ENCODE measurements around the gene SOX5. TPM values are rescaled to one million over a fixed set of nuclear protein-coding genes. Genes with fewer than 3 reads are reported as not detected.
"Not testable (repeated sequence)": the region's sequence is repeated elsewhere in the genome, so short reads cannot be mapped to it uniquely, and the experiment has no call there.

SOX5 gene
- total RNA-seq, 5 donors from 2014 or later (not counting 1 experiment from before 2014, with no cell fraction given) = 0.10 to 1.1 (median 0.39) TPM; not detected in 1

DNA sequence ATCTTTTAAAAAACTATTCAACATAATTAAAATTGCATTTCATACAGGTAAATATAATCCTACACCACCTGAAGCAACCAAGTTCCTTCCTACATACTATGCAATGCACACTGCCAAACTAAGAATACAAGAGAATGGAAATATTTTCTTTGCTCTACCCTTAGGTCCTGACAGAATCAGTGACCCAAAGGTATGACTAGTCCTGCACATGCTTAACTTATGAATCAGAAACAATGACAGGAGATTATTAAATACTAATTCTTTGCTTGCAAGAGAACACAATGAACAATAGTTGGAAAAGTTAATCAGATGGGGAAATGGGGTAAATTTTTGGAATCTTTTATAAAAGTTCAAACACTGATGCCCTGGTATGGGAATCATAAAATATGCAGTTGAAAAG is 220.1 kb downstream of the SOX5 start:
- Histone ChIP-seq H3K36me3 (ENCODE audit: control insufficient read depth in 2 of 2, extremely low read depth in 1 of 2, insufficient read depth in 1 of 2, low read length in 1 of 2) (no peaks in the 10 kb centered on the region), H3K27me3 (replicated peaks in 1 of 2; ENCODE audit: control insufficient read depth in 2 of 2, extremely low read depth in 1 of 2, insufficient read depth in 2 of 2, low read length in 1 of 2) (no peaks in the 10 kb centered on the region), H3K9me3 (no peaks in the 10 kb centered on the region), H3K4me3 (ENCODE audit: control insufficient read depth in 1 of 2, extremely low read depth in 1 of 2, low read length in 1 of 2) (no peak overlapping the region), H3K27ac (ENCODE audit: low read length) (no peak overlapping the region), H3K4me1 (ENCODE audit: control insufficient read depth in 1 of 2, extremely low read depth in 1 of 2, insufficient read depth in 2 of 2, low read length in 2 of 2) (no peaks in the 10 kb centered on the region)
- H3K4me3 Mint-ChIP-seq = no peak overlapping the region
- H3K4me1 Mint-ChIP-seq = no peaks in the 10 kb centered on the region
- ChIA-PET CTCF (no interaction called here), POLR2A (no interaction called here)
- peaks cover 4 to 18% (median 9%) of the 10 kb centered on the region in 3 donors for H3K9me3 Mint-ChIP-seq
- H3K36me3 Mint-ChIP-seq = no peaks in the 10 kb centered on the region
- ATAC-seq (replicated peaks in 1 of 4) (no peak), DNase-seq (no peak)
- no peaks in the 10 kb centered on the region for H3K27me3 Mint-ChIP-seq
- H3K27ac Mint-ChIP-seq = no peak overlapping the region

DNA sequence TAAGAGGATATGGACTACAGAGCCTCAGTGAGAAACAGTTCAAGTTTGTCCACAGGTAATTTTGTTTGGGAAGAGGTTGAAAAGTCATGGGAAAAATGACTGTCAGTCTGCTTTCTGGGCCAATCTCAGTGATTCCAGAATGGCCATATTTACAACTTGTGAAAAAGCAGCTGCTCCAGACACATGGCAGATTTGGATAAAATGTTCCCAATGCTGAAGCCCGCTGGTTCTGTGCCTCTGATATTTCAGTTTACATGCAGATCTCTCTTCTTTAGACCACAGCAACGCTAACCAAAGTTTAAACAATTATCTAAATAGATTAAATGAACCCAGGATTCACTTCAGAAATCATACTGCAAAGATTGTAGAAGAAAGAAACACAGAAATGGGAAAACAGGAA is 222.8 kb downstream of the SOX5 start:
- H3K27ac Mint-ChIP-seq = no peak overlapping the region
- H3K27ac ChIP-seq (ENCODE audit: low read length) = no peak overlapping the region
- H3K36me3 Mint-ChIP-seq = no peaks in the 10 kb centered on the region
- peaks cover 4 to 20% (median 9%) of the 10 kb centered on the region in 3 donors for H3K9me3 Mint-ChIP-seq
- 100% methylated on average over 1 of the region's 2 CpGs for WGBS (ENCODE audit: insufficient coverage)
- ChIA-PET POLR2A (no interaction called here), CTCF (no interaction called here)
- no peaks in the 10 kb centered on the region for H3K27me3 Mint-ChIP-seq
- H3K4me1 Mint-ChIP-seq = no peaks in the 10 kb centered on the region
- ATAC-seq (replicated peaks in 1 of 4) (no peak), DNase-seq (no peak)
- H3K4me1 ChIP-seq (ENCODE audit: control insufficient read depth in 1 of 2, extremely low read depth in 1 of 2, insufficient read depth in 2 of 2, low read length in 2 of 2) = no peaks in the 10 kb centered on the region
- no peaks in the 10 kb centered on the region for H3K36me3 ChIP-seq (ENCODE audit: control insufficient read depth in 2 of 2, extremely low read depth in 1 of 2, insufficient read depth in 1 of 2, low read length in 1 of 2)
- H3K4me3 Mint-ChIP-seq = no peak overlapping the region
- H3K4me3 ChIP-seq (ENCODE audit: control insufficient read depth in 1 of 2, extremely low read depth in 1 of 2, low read length in 1 of 2) = no peak overlapping the region
- no peaks in the 10 kb centered on the region for H3K9me3 ChIP-seq
- no peaks in the 10 kb centered on the region for H3K27me3 ChIP-seq (replicated peaks in 1 of 2; ENCODE audit: control insufficient read depth in 2 of 2, extremely low read depth in 1 of 2, insufficient read depth in 2 of 2, low read length in 1 of 2)

DNA sequence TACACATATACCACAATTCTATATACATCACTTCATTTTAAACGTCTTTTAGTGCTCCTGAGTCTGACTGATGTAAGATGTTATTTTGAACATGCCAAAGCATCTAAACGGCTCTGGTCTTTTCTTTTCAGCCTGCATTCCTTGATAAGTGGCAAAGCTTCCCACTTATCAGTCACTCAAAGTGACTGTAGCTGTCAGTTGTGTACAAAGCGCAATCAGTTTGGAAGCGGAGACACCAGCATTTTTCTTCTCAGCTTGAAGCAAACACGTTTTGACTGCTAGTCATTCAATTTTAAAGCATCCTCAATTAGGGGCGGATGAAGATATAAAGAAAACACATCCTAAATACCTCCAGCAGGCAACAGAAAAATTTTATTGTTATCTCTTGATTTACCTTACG is 226.8 kb downstream of the SOX5 start:
- POLR2A ChIA-PET = no interaction called here
- Histone ChIP-seq H3K27me3 (replicated peaks in 1 of 2; ENCODE audit: control insufficient read depth in 2 of 2, extremely low read depth in 1 of 2, insufficient read depth in 2 of 2, low read length in 1 of 2) (no peaks in the 10 kb centered on the region), H3K4me3 (ENCODE audit: control insufficient read depth in 1 of 2, extremely low read depth in 1 of 2, low read length in 1 of 2) (no peak overlapping the region), H3K4me1 (ENCODE audit: control insufficient read depth in 1 of 2, extremely low read depth in 1 of 2, insufficient read depth in 2 of 2, low read length in 2 of 2) (no peaks in the 10 kb centered on the region), H3K36me3 (ENCODE audit: control insufficient read depth in 2 of 2, extremely low read depth in 1 of 2, insufficient read depth in 1 of 2, low read length in 1 of 2) (no peaks in the 10 kb centered on the region), H3K27ac (ENCODE audit: low read length) (no peak overlapping the region), H3K9me3 (no peaks in the 10 kb centered on the region)
- Mint-ChIP-seq H3K36me3 (no peaks in the 10 kb centered on the region), H3K4me1 (no peaks in the 10 kb centered on the region), H3K9me3 (peaks cover 4 to 20% (median 9%) of the 10 kb centered on the region in 3 donors), H3K27me3 (no peaks in the 10 kb centered on the region), H3K27ac (no peak overlapping the region), H3K4me3 (no peak overlapping the region)
- WGBS (ENCODE audit: insufficient coverage) = 68% methylated on average over 5 of the region's 7 CpGs
- no peak for DNase-seq
- CTCF ChIA-PET = no interaction called here
- no peak for ATAC-seq (replicated peaks in 1 of 4)

DNA sequence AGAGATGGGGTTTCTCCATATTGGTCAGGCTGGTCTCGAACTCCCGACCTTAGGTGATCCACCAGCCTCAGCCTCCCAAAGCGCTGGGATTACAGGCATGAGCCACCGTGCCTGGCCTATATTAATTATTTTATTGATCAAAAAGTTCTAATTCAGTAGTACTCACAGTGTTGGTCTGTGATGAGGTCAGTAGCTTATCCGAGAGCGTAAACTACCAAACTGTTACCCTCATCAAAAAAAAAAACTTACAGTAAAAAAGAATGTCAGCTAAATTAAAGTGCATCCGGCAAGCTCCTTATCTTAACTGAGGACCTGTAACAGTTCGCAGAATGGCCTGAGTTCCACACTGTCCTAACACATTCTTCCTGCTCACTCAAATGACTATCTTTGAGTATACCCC is 228.2 kb downstream of the SOX5 start:
- H3K27ac ChIP-seq (ENCODE audit: low read length) = no peak overlapping the region
- no peaks in the 10 kb centered on the region for H3K27me3 ChIP-seq (replicated peaks in 1 of 2; ENCODE audit: control insufficient read depth in 2 of 2, extremely low read depth in 1 of 2, insufficient read depth in 2 of 2, low read length in 1 of 2)
- Mint-ChIP-seq H3K4me1 (no peaks in the 10 kb centered on the region), H3K27me3 (no peaks in the 10 kb centered on the region), H3K36me3 (no peaks in the 10 kb centered on the region), H3K9me3 (peaks cover 4 to 14% (median 12%) of the 10 kb centered on the region in 3 donors), H3K4me3 (no peak overlapping the region), H3K27ac (no peak overlapping the region)
- no peaks in the 10 kb centered on the region for H3K4me1 ChIP-seq (ENCODE audit: control insufficient read depth in 1 of 2, extremely low read depth in 1 of 2, insufficient read depth in 2 of 2, low read length in 2 of 2)
- POLR2A ChIA-PET = no interaction called here
- CTCF ChIA-PET = interaction anchor here in 1 of 2 donors (0.6 kb wide), 1 partner anchor 513 kb away, joined by 3 read pairs; no protein-coding TSS in a partner anchor
- ATAC-seq (replicated peaks in 1 of 4) (no peak), DNase-seq (no peak)
- no peaks in the 10 kb centered on the region for H3K36me3 ChIP-seq (ENCODE audit: control insufficient read depth in 2 of 2, extremely low read depth in 1 of 2, insufficient read depth in 1 of 2, low read length in 1 of 2)
- H3K4me3 ChIP-seq (ENCODE audit: control insufficient read depth in 1 of 2, extremely low read depth in 1 of 2, low read length in 1 of 2) = no peak overlapping the region
- 100% methylated on average over 1 of the region's 8 CpGs for WGBS (ENCODE audit: insufficient coverage)
- H3K9me3 ChIP-seq = no peaks in the 10 kb centered on the region

DNA sequence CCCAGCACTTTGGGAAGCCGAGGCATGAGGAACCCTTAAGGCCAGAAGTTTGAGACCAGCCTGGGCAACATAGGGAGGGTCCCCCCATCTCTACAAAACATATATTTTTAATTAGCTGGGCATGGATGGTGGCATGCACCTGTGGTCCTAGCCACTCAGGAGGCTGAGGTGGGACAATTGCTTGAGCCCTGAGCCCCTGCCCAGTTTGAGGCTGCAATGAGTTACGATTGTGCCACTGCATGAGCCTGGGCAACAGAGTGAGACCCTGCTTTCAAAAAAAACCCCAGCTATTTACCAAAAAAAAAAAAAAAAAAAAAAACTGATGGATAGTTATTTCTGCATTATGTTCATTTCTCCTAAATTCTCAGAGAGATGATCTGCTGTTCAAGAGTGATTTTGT is 230.0 kb downstream of the SOX5 start:
- H3K27me3 ChIP-seq (replicated peaks in 1 of 2; ENCODE audit: control insufficient read depth in 2 of 2, extremely low read depth in 1 of 2, insufficient read depth in 2 of 2, low read length in 1 of 2) = no peaks in the 10 kb centered on the region
- no peak for ATAC-seq (replicated peaks in 1 of 4)
- POLR2A ChIA-PET = no interaction called here
- H3K4me3 Mint-ChIP-seq = no peak overlapping the region
- H3K4me1 ChIP-seq (ENCODE audit: control insufficient read depth in 1 of 2, extremely low read depth in 1 of 2, insufficient read depth in 2 of 2, low read length in 2 of 2) = no peaks in the 10 kb centered on the region
- H3K4me1 Mint-ChIP-seq = no peaks in the 10 kb centered on the region
- H3K27me3 Mint-ChIP-seq = no peaks in the 10 kb centered on the region
- H3K9me3 ChIP-seq = no peaks in the 10 kb centered on the region
- peaks cover 0 to 5% (median 3%) of the 10 kb centered on the region in 3 donors for H3K9me3 Mint-ChIP-seq
- CTCF ChIA-PET = no interaction called here
- H3K27ac ChIP-seq (ENCODE audit: low read length) = no peak overlapping the region
- no peak for DNase-seq
- H3K4me3 ChIP-seq (ENCODE audit: control insufficient read depth in 1 of 2, extremely low read depth in 1 of 2, low read length in 1 of 2) = no peak overlapping the region
- H3K27ac Mint-ChIP-seq = no peak overlapping the region
- H3K36me3 Mint-ChIP-seq = no peaks in the 10 kb centered on the region
- WGBS (ENCODE audit: insufficient coverage) = no CpG with 5 or more reads among the region's 2 CpGs
- no peaks in the 10 kb centered on the region for H3K36me3 ChIP-seq (ENCODE audit: control insufficient read depth in 2 of 2, extremely low read depth in 1 of 2, insufficient read depth in 1 of 2, low read length in 1 of 2)

DNA sequence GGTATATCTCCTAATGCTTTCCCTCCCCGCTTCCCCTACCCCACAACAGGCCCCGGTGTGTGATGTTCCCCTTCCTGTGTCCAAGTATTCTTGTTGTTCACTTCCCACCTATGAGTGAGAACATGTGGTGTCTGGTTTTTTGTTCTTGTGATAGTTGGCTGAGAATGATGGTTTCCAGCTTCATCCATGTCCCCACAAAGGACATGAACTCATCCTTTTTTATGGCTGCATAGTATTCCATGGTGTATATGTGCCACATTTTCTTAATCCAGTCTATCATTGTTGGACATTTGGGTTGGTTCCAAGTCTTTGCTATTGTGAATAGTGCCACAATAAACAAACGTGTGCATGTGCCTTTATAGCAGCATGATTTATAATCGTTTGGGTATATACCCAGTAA is 239.1 kb downstream of the SOX5 start:
- H3K36me3 ChIP-seq (ENCODE audit: control insufficient read depth in 2 of 2, extremely low read depth in 1 of 2, insufficient read depth in 1 of 2, low read length in 1 of 2); CTCF ChIA-PET; H3K4me3 ChIP-seq (ENCODE audit: control insufficient read depth in 1 of 2, extremely low read depth in 1 of 2, low read length in 1 of 2); H3K27me3 ChIP-seq (replicated peaks in 1 of 2; ENCODE audit: control insufficient read depth in 2 of 2, extremely low read depth in 1 of 2, insufficient read depth in 2 of 2, low read length in 1 of 2); H3K4me1 ChIP-seq (ENCODE audit: control insufficient read depth in 1 of 2, extremely low read depth in 1 of 2, insufficient read depth in 2 of 2, low read length in 2 of 2); H3K36me3 Mint-ChIP-seq; H3K9me3 Mint-ChIP-seq; DNase-seq; H3K27ac ChIP-seq (ENCODE audit: low read length); H3K9me3 ChIP-seq; H3K27ac Mint-ChIP-seq; H3K4me3 Mint-ChIP-seq; ATAC-seq (replicated peaks in 1 of 4); POLR2A ChIA-PET; H3K27me3 Mint-ChIP-seq; H3K4me1 Mint-ChIP-seq: not testable (repeated sequence)
- no CpG with 5 or more reads among the region's 4 CpGs for whole genome bisulfite sequencing (ENCODE audit: insufficient coverage)

DNA sequence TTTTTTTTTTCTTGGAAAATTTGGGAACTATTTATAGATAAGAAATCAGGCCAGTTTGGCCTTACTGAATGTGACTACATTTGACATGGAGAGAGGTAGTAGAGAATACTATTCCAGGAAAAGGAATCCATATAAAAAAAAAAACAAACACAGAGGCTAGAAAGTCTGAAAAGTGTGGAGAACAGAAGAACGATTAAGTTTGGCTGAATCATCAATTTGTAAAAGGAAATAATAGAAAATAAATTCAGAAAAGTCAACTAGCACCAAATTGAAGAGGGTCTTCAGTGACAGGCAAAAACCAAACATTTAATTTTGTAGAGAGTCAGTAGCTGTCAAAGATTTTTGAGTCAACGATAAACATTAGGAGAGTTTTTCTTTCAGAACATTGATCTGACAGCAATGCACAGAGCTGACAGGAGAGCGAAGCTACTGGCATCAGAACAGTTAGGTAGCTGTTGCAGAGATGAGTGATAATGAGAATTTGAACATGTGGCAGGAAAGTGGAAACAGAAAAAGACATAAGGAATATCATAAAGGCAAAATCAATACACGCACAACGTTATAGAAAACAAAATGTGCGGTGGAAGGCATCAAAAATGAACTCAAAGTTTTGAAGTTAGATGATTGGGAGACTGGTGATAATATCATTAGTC is 241.2 kb downstream of the SOX5 start:
- Mint-ChIP-seq H3K4me1 (no peaks in the 10 kb centered on the region), H3K27me3 (no peaks in the 10 kb centered on the region), H3K27ac (no peak overlapping the region), H3K36me3 (no peaks in the 10 kb centered on the region), H3K9me3 (peaks cover 0 to 5% (median 0%) of the 10 kb centered on the region in 3 donors), H3K4me3 (no peak overlapping the region)
- Histone ChIP-seq H3K27me3 (replicated peaks in 1 of 2; ENCODE audit: control insufficient read depth in 2 of 2, extremely low read depth in 1 of 2, insufficient read depth in 2 of 2, low read length in 1 of 2) (no peaks in the 10 kb centered on the region), H3K4me3 (ENCODE audit: control insufficient read depth in 1 of 2, extremely low read depth in 1 of 2, low read length in 1 of 2) (no peak overlapping the region), H3K9me3 (no peaks in the 10 kb centered on the region), H3K27ac (ENCODE audit: low read length) (no peak overlapping the region), H3K4me1 (ENCODE audit: control insufficient read depth in 1 of 2, extremely low read depth in 1 of 2, insufficient read depth in 2 of 2, low read length in 2 of 2) (no peaks in the 10 kb centered on the region), H3K36me3 (ENCODE audit: control insufficient read depth in 2 of 2, extremely low read depth in 1 of 2, insufficient read depth in 1 of 2, low read length in 1 of 2) (no peaks in the 10 kb centered on the region)
- 78% methylated on average over 1 of the region's 6 CpGs for WGBS (ENCODE audit: insufficient coverage)
- ATAC-seq (replicated peaks in 1 of 4) = no peak
- ChIA-PET CTCF (no interaction called here), POLR2A (no interaction called here)
- no peak for DNase-seq
